Ectodermal cell (in vitro differentiated cells): ENCODE data around the gene GPD1. TPM values are rescaled to one million over a fixed set of nuclear protein-coding genes. Genes with fewer than 3 reads are reported as not detected.

Experiments
- H3K27ac ChIP-seq: 2 replicates; pipeline ENCODE4 v1.7.0; 2013; ENCODE audit warnings: mild to moderate bottlenecking, low read depth, low read length; ENCODE audit not compliant: insufficient read depth, poor library complexity, severe bottlenecking
- H3K27me3 ChIP-seq: 2 replicates; pipeline ENCODE4 v1.7.0; 2013; ENCODE audit warnings: mild to moderate bottlenecking, low read length; ENCODE audit not compliant: insufficient read depth, control insufficient read depth, poor library complexity, severe bottlenecking
- H3K36me3 ChIP-seq: one replicate; pipeline ENCODE4 v1.7.0; 2013; ENCODE audit warnings: low read length; ENCODE audit not compliant: control insufficient read depth, insufficient read depth
- H3K4me1 ChIP-seq: one replicate; pipeline ENCODE4 v1.7.0; 2013; ENCODE audit warnings: low read length; ENCODE audit not compliant: control insufficient read depth, insufficient read depth
- H3K4me3 ChIP-seq: 2 replicates; pipeline ENCODE4 v1.7.0; 2013; ENCODE audit warnings: low read depth, low read length, control low read depth; ENCODE audit not compliant: insufficient read depth
- H3K9me3 ChIP-seq: 2 replicates; pipeline ENCODE4 v1.7.0; 2013; ENCODE audit warnings: mild to moderate bottlenecking, low read length, moderate library complexity; ENCODE audit not compliant: control insufficient read depth
- WGBS, 2 experiments: methylation state at CpG; one replicate each; pipeline ENCODE4 v1.1.7; 2013; ENCODE audit warnings: missing lambda C conversion rate in 2 of 2; 5-methylcytosine and 5-hydroxymethylcytosine counted together
- polyA plus RNA-seq, 4 experiments: library from polyadenylated mRNA; stranded (reverse); fragments of 50-300 nt; gene quantifications; one replicate each; pipeline ENCODE4 v1.2.3, GENCODE V29; 2013

GPD1 gene
- polyA plus RNA-seq (2013, experiment 1 of 4) = 0.67 TPM
- 0.41 TPM for polyA plus RNA-seq (2013, experiment 2 of 4)
- 0.43 TPM for polyA plus RNA-seq (2013, experiment 3 of 4)
- polyA plus RNA-seq (2013, experiment 4 of 4) = 0.20 TPM

DNA sequence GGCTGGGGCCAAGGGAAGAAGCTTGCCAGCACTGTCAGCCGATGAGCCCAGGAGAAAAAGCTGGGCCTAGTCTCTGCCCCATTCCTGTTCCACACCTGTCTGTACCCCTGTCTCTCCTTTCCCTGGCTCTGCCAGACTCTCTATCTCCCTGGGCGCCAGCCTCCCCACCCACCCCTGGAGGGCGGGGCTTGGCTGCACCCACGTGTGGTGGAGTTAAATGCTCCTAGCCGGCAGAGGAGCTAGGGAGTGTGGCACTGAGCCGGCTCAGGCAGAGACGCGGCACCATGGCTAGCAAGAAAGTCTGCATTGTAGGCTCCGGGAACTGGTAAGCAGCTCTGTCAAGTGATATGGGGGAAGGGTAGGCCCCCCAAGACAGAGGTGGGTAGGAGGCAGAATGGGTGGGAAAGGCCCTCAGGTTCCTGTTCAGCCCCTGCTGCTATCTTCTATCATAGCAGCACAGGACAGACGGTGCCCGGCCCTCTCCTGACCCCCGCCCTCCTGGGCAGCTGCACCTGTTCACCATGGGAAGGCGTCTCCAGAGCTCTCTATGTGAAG, at the start of gene GPD1:
TSS of gene GPD1 (plus strand) at position 242 of the 555 bp plus-strand sequence. CDS start at position 285, 43 bp downstream.
- Histone ChIP-seq H3K36me3 (peaks cover 16% of the 10 kb centered on the region), H3K4me3 (no peak within 1 kb of the TSS), H3K4me1 (peaks cover 6% of the 10 kb centered on the region), H3K27ac (no peak within 1 kb of the TSS), H3K27me3 (no peaks in the 10 kb centered on the region), H3K9me3 (no peaks in the 10 kb centered on the region)
- WGBS, 2 experiments = 57 to 58% methylated on average over 13 of the region's 13 CpGs

- Histone ChIP-seq H3K27ac (no peak overlapping the region), H3K9me3 (no peaks in the 10 kb centered on the region), H3K4me3 (peak overlapping the region; percentile 6), H3K27me3 (peaks cover 80% of the 10 kb centered on the region), H3K36me3 (no peaks in the 10 kb centered on the region), H3K4me1 (peaks cover 20% of the 10 kb centered on the region)
- 11 to 16% methylated on average over 17 of the region's 17 CpGs for WGBS, 2 experiments
Observed at GRCh38 chr12:50055831-50056638, 47.8 kb upstream of the GPD1 start.

GRCh38 chr12:50056639-50056976, 47.2 kb upstream of the GPD1 start:
- Histone ChIP-seq H3K27ac (no peak overlapping the region), H3K36me3 (no peaks in the 10 kb centered on the region), H3K27me3 (peaks cover 75% of the 10 kb centered on the region), H3K4me1 (peaks cover 14% of the 10 kb centered on the region), H3K4me3 (peak overlapping the region; percentile 65), H3K9me3 (no peaks in the 10 kb centered on the region)
- WGBS, 2 experiments = 16 to 23% methylated on average over 3 of the region's 3 CpGs

- 1% methylated on average over 88 of the region's 88 CpGs for WGBS, 2 experiments
- Histone ChIP-seq H3K27me3 (peaks cover 68% of the 10 kb centered on the region), H3K27ac (no peak within 1 kb of the TSS), H3K4me3 (peak within 1 kb of the TSS; percentile 65), H3K4me1 (peaks cover 13% of the 10 kb centered on the region), H3K36me3 (no peaks in the 10 kb centered on the region), H3K9me3 (no peaks in the 10 kb centered on the region)
Observed at GRCh38 chr12:50057000-50057841, 46.6 kb upstream of the GPD1 start, which contains the start of gene ASIC1. Gene ASIC1 (plus strand): TSS chr12:50057596. CDS start chr12:50058767, 1,171 bp downstream.

- no peak overlapping the region for H3K27ac ChIP-seq
- peak overlapping the region; percentile 65 for H3K4me3 ChIP-seq
- no peaks in the 10 kb centered on the region for H3K9me3 ChIP-seq
- H3K4me1 ChIP-seq = peaks cover 13% of the 10 kb centered on the region
- H3K36me3 ChIP-seq = no peaks in the 10 kb centered on the region
- peaks cover 60% of the 10 kb centered on the region for H3K27me3 ChIP-seq
- WGBS, 2 experiments = 16 to 17% methylated on average over 30 of the region's 30 CpGs
Observed at GRCh38 chr12:50057896-50058670, 45.7 kb upstream of the GPD1 start.

- WGBS, 2 experiments = 87 to 89% methylated on average over 15 of the region's 15 CpGs
- Histone ChIP-seq H3K9me3 (no peaks in the 10 kb centered on the region), H3K27ac (no peak overlapping the region), H3K27me3 (peaks cover 53% of the 10 kb centered on the region), H3K4me1 (peaks cover 13% of the 10 kb centered on the region), H3K4me3 (no peak overlapping the region), H3K36me3 (no peaks in the 10 kb centered on the region)
Observed at GRCh38 chr12:50058743-50059312, 45.0 kb upstream of the GPD1 start.

GRCh38 chr12:50059440-50060119, 44.2 kb upstream of the GPD1 start:
- 74 to 80% methylated on average over 12 of the region's 12 CpGs for WGBS, 2 experiments
- peaks cover 48% of the 10 kb centered on the region for H3K27me3 ChIP-seq

GRCh38 chr12:50060120-50060468, 43.7 kb upstream of the GPD1 start:
- Histone ChIP-seq H3K27me3 (peaks cover 48% of the 10 kb centered on the region), H3K27ac (no peak overlapping the region), H3K4me3 (no peak overlapping the region), H3K36me3 (no peaks in the 10 kb centered on the region), H3K9me3 (no peaks in the 10 kb centered on the region), H3K4me1 (peaks cover 13% of the 10 kb centered on the region)
- 70 to 74% methylated on average over 4 of the region's 4 CpGs for WGBS, 2 experiments

More at GRCh38 chr12:50059440-50060119, 44.2 kb upstream of the GPD1 start:
- Histone ChIP-seq H3K27ac (no peak overlapping the region), H3K36me3 (no peaks in the 10 kb centered on the region), H3K9me3 (no peaks in the 10 kb centered on the region), H3K4me3 (no peak overlapping the region), H3K4me1 (peaks cover 13% of the 10 kb centered on the region)

DNA sequence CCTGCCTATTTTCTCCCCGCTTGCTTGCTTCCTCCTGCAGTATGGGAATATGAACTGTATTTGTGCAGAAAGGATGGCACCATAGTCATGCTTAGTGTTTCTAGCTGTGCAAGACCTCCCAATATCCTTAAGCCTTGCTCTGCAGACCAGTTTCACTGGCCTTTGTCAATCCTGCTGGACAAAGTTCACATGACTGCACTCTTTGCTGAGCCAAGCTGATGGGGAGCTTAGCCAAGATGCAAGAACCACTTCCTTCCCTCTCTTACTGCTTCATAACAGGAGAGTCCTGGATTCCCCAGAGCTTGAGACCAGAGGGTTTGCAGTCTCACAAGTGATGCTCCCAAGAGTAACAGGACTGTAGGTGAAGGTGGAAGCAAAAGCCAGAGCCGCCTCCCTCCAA, 42.6 kb upstream of the GPD1 start:
- 80 to 100% methylated on average over 1 of the region's 2 CpGs for WGBS, 2 experiments
- H3K4me3 ChIP-seq = no peak overlapping the region
- peaks cover 18% of the 10 kb centered on the region for H3K4me1 ChIP-seq
- no peaks in the 10 kb centered on the region for H3K9me3 ChIP-seq
- H3K27ac ChIP-seq = no peak overlapping the region
- peaks cover 37% of the 10 kb centered on the region for H3K27me3 ChIP-seq
- no peaks in the 10 kb centered on the region for H3K36me3 ChIP-seq
